Measurements from ENCODE around the gene EIF3D.

Gene EIF3D

DNA sequence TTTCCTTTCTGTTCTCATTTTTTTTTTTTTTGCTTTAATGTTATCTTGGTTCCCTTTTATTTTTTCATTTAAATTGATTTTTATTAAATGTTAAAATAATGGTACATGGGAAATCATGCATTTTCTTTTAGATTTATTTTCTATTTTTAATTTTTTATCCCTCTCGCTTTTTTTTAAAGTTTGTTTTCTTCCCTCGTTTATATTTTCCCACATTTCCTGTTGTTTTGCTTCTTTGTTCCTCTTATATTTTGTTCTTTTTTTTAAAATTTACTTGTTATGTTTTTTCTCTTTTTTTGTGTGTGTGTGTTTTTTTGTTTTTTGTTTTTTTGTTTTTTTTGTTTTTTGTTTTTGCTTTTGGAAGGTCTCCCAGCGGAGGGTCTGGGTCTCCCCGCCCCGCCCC lies 34.9 kb upstream of the EIF3D start:
- Histone ChIP-seq H3F3A (ENCODE audit: insufficient read depth, low read length) (no peaks in the 10 kb centered on the region), H3K9me2 (ENCODE audit: low read depth, low read length) (no peaks in the 10 kb centered on the region), H2AFZ (ENCODE audit: low read length) (no peak overlapping the region), H3K36me3 (ENCODE audit: insufficient read depth, low read length) (no peaks in the 10 kb centered on the region), H3K27me3 (ENCODE audit: insufficient read depth, low read length) (no peaks in the 10 kb centered on the region; the same call in 1 of the 2 replicates), H3K4me3 (ENCODE audit: low read depth, low read length, poor library complexity, severe bottlenecking) (no peak overlapping the region), H4K20me1 (ENCODE audit: insufficient read depth, low read length) (no peaks in the 10 kb centered on the region), H3K79me2 (ENCODE audit: insufficient read depth, low read length) (no peaks in the 10 kb centered on the region), H3K9me3 (ENCODE audit: low read length) (no peaks in the 10 kb centered on the region), H3K4me1 (ENCODE audit: insufficient read depth, low read length, severe bottlenecking) (no peaks in the 10 kb centered on the region), H3K4me2 (ENCODE audit: low read length) (no peak overlapping the region), H3K9ac (ENCODE audit: low read length) (no peak overlapping the region), H3K27ac (ENCODE audit: low read depth, low read length, poor library complexity, severe bottlenecking) (no peak overlapping the region)
- TF ChIP-seq EZH2 (IDR thresholded peaks at IDR 0.05; ENCODE audit: borderline replicate concordance, low read length): no peak
- TF ChIP-seq, protein P1, sequence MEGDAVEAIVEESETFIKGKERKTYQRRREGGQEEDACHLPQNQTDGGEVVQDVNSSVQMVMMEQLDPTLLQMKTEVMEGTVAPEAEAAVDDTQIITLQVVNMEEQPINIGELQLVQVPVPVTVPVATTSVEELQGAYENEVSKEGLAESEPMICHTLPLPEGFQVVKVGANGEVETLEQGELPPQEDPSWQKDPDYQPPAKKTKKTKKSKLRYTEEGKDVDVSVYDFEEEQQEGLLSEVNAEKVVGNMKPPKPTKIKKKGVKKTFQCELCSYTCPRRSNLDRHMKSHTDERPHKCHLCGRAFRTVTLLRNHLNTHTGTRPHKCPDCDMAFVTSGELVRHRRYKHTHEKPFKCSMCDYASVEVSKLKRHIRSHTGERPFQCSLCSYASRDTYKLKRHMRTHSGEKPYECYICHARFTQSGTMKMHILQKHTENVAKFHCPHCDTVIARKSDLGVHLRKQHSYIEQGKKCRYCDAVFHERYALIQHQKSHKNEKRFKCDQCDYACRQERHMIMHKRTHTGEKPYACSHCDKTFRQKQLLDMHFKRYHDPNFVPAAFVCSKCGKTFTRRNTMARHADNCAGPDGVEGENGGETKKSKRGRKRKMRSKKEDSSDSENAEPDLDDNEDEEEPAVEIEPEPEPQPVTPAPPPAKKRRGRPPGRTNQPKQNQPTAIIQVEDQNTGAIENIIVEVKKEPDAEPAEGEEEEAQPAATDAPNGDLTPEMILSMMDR (IDR thresholded peaks at IDR 0.05; ENCODE audit: low read length): no peak

DNA sequence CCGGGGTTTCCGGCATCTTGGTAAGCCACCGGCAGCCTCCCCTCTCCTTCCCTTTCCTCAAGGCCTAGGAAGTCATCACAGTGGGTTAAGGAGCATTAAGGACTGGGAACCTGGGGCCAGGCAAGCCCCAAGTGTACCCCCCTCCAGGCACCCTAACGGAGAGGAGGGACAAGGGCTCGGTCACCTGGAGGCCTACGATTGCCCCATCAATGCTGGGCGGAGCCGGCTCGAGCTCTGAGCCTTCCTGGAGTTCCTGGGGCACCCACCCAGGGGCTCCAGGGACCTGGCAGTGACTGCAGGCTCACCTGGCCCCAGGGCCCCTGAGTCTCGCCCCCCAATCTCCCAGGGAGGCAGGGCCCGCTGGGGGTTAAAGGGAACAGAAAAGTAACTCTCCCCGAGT lies 34.5 kb upstream of the EIF3D start:
- Histone ChIP-seq H3K9me3 (ENCODE audit: low read length) (no peaks in the 10 kb centered on the region), H3K4me1 (ENCODE audit: insufficient read depth, low read length, severe bottlenecking) (no peaks in the 10 kb centered on the region), H3K27me3 (ENCODE audit: insufficient read depth, low read length) (no peaks in the 10 kb centered on the region; the same call in 1 of the 2 replicates), H3K9ac (ENCODE audit: low read length) (no peak overlapping the region), H3K4me2 (ENCODE audit: low read length) (no peak overlapping the region), H3K36me3 (ENCODE audit: insufficient read depth, low read length) (no peaks in the 10 kb centered on the region), H3K9me2 (ENCODE audit: low read depth, low read length) (no peaks in the 10 kb centered on the region), H3K79me2 (ENCODE audit: insufficient read depth, low read length) (no peaks in the 10 kb centered on the region), H4K20me1 (ENCODE audit: insufficient read depth, low read length) (no peaks in the 10 kb centered on the region), H3F3A (ENCODE audit: insufficient read depth, low read length) (no peaks in the 10 kb centered on the region), H3K4me3 (ENCODE audit: low read depth, low read length, poor library complexity, severe bottlenecking) (no peak overlapping the region), H3K27ac (ENCODE audit: low read depth, low read length, poor library complexity, severe bottlenecking) (no peak overlapping the region), H2AFZ (ENCODE audit: low read length) (no peak overlapping the region)
- TF ChIP-seq, protein P1 (IDR thresholded peaks at IDR 0.05; ENCODE audit: low read length): no peak
- TF ChIP-seq EZH2 (IDR thresholded peaks at IDR 0.05; ENCODE audit: borderline replicate concordance, low read length): no peak

GRCh38 chr22:36563001-36563400 lies 34.0 kb upstream of the EIF3D start:
- H3F3A ChIP-seq (ENCODE audit: insufficient read depth, low read length): no peaks in the 10 kb centered on the region
- H3K4me1 ChIP-seq (ENCODE audit: insufficient read depth, low read length, severe bottlenecking): no peaks in the 10 kb centered on the region
- no peaks in the 10 kb centered on the region; the same call in 1 of the 2 replicates for H3K27me3 ChIP-seq (ENCODE audit: insufficient read depth, low read length)
- H2AFZ ChIP-seq (ENCODE audit: low read length): no peak overlapping the region
- H3K27ac ChIP-seq (ENCODE audit: low read depth, low read length, poor library complexity, severe bottlenecking): no peak overlapping the region
- H3K4me3 ChIP-seq (ENCODE audit: low read depth, low read length, poor library complexity, severe bottlenecking): no peak overlapping the region
- no peaks in the 10 kb centered on the region for H3K9me3 ChIP-seq (ENCODE audit: low read length)
- H3K79me2 ChIP-seq (ENCODE audit: insufficient read depth, low read length): no peaks in the 10 kb centered on the region
- no peaks in the 10 kb centered on the region for H4K20me1 ChIP-seq (ENCODE audit: insufficient read depth, low read length)
- TF ChIP-seq, protein P1 (IDR thresholded peaks at IDR 0.05; ENCODE audit: low read length): no peak
- TF ChIP-seq EZH2 (IDR thresholded peaks at IDR 0.05; ENCODE audit: borderline replicate concordance, low read length): no peak
- H3K9ac ChIP-seq (ENCODE audit: low read length): no peak overlapping the region
- H3K4me2 ChIP-seq (ENCODE audit: low read length): no peak overlapping the region
- no peaks in the 10 kb centered on the region for H3K9me2 ChIP-seq (ENCODE audit: low read depth, low read length)
- H3K36me3 ChIP-seq (ENCODE audit: insufficient read depth, low read length): no peaks in the 10 kb centered on the region

Measured in OCI-LY1 (cell line).